DMS153 treated with DMSO at 0.1 percent for 48 hours (cell line): ENCODE results near the gene ZSCAN12.
"Not testable (repeated sequence)": the region's sequence is repeated elsewhere in the genome, so short reads cannot be mapped to it uniquely, and the experiment has no call there.

Experiments used
- DNase-seq: peaks from one replicate; lab custom pipeline; 2025; ENCODE audit not compliant: unreplicated experiment; lab: John Stamatoyannopoulos, UW

ZSCAN12 gene

DNA sequence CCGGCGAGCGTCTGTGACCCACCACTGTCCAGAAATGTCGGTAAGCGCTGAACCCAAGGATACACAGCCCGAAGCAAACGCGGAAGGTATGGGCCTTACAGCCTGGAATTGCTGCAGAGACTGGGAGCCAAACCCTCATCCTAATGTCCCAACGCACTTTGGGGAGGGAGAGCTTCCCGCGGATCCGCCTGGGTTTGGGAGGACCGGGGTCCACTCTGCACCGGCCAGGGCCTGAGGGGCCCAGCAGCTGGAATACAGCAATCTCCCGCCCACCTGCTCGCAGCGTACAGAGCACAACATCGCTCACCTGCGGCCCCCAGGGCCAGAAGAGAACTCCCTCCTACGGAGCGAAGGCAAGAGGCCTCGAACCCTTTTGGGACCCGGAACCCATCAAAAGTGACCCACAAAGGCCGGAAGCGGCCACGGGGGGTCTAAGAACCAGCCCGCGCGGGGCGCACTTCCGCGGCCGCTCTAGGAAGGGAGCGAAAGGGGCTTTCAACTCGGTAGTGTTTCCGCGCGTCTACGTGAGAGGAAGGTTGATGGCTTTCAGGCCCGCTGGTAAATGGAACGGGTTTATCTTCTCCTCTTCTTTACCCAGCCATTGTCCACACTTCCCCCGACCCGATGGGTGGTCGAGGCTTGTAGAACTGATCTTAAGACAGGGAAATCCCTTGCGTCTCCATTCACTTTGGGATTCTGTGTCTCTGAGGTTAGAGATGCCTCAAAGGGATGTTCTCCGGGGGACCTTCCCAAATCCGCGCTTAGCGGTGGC, at the start of gene ZSCAN12:
Gene ZSCAN12, minus strand, starts transcription at position 398 of the 772 bp plus-strand sequence. CDS start 1,342 bp downstream, outside the sequence.
- DNase-seq: peak; percentile 70

DNA sequence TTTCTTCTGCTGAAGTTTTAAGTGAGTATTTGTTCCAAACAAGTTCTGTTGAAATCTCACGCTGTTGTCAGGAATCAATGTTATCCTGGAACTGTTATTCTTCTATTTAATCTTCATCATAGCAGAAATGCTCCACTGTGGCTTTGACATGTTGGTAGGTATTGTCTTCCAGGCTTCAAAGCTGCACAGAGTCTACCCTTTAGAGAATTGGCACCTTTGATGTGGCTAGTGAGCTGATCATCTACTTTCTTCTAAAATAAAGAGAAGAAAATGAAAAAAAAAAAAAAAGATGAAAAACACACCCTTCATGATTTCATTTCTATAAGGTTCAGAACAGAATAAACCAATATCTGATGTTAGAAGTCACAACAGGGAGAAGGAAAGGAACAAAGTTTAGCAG, 49.5 kb upstream of the ZSCAN12 start:
- no peak for DNase-seq

DNA sequence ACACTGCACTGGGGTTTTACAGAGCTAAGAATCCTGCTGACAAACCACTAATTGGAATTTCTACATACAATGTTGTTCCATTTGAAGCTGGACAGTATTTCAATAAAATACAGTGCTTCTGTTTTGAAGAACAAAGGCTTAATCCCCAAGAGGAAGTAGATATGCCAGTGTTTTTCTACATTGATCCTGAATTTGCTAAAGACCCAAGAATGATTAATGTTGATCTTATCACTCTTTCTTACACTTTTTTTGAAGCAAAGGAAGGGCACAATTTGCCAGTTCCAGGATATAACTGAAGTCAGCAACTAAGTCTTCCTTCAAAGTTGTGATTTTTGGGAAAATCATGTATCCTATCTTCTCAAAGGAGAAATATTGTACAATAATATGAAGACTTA, 48.0 kb upstream of the ZSCAN12 start:
- DNase-seq: not testable (repeated sequence)

DNA sequence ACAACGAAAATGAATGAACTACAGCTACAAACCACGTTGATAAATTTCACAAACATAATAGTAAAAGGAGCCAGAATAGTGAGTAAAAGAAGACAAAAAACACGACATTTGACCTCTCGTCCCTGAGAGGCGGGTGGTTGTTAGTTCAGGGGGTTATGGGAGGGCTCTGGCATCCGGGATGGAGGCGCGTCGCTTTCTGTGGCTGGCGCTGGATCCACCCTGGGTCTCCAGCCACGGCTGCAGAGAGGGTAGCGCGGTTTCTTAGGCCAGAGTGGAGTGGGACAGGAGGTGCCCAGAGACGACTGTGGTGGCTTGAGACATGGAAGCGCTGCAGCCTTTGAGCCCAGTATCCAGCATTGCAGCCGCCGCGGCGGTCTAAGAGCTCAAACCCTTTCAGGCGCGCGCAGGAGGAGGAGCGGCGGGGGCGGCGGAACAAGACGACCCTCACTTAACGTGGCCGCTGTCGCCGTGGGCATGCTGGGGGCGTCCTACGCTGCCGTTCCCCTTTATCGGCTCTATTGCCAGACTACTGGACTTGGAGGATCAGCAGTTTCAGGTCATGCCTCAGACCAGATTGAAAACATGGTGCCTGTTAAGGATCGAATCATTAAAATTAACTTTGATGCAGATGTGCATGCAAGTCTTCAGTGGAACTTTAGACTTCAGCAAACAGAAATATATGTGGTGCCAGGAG, 47.4 kb upstream of the ZSCAN12 start:
- DNase-seq: no peak

DNA sequence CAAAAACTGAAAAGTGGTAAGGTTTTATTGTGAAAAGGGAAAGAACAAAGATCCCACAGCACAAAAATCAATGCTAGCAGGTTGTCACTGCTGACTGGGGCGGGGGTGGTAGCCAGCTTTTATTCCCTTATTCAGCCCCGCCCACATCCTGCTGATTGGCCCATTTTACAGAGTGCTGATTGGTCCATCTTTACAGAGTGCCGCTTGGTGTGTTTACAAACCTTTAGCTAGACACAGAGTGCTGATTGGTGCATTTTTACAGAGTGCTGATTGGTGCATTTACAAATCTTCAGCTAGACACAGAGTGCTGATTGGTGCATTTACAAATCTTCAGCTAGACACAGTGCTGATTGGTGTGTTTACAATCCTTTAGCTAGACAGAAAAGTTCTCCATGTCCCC, 45.2 kb upstream of the ZSCAN12 start:
- DNase-seq: not testable (repeated sequence)

DNA sequence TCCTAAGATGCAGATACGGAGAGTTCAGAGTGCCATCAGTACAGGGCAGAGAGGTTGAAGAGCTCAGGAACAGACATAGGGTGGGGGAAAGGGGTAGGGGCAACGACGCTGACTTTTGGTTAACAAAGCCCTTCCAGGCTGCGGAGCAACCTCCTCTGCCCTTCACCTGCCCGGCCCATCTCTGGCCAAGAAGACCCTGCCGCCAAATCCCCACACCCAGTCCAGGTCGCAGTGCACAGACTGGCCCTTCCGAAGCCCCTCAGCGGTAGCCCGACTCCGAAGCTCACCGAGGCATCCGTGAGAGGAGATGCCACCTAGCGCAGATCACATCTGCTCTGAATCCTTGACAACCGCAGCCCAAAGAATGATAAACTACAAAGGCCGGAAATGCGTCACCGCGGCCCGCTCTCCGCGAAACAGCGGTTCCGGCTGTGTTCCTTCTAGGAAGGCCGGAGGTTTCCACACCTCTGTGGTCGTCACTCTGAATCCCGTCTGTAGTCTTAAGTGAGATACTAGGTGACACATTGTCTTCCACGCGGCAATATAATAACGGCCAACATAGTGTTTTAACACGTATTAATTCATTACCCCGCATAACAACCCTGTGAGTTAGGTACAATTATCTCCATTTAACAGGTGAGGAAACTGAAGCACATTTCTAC, 43.7 kb upstream of the ZSCAN12 start, which contains the start of gene ZSCAN23:
Gene ZSCAN23, minus strand, starts transcription at position 380 of the 662 bp plus-strand sequence. CDS start 7,225 bp downstream, outside the sequence.
- peak; percentile 69 for DNase-seq

DNA sequence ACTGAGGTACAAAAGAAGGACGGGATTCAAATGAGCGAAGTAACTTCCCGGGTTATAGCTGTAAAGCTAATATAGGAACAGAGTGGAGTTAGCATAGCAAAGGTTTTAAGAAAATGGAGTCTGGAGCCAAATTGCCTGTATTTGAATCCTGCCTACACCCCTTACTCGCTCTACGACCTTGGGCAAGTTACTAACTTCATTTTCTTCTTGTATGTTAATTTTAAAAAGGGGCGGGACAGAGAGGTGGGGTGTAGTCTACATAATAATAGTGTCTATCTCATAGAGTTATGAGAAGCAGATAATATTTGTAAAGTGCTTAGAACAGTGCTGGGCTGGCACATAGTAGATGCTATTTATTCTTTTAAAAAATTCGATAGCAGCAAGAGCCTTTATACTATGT, 43.0 kb upstream of the ZSCAN12 start:
- DNase-seq: no peak

DNA sequence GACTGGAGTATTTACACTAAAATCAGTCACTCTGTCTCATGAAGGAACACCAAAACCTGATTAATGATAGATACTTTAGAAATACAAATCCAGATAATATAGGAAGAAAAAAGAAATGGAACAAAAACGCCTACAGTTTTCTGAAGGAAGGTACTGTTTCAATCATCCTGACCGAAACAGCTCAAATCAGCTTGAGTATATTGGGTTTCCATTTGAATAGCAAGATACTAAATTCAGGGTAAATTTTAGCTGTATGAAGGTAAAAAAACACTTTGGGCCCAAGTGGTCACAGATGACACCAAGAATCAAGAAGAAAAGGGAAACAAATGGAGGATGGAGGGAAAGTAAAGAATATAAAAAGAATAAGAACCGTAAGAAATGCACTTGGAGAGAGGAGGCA, 36.9 kb upstream of the ZSCAN12 start:
- DNase-seq: no peak

DNA sequence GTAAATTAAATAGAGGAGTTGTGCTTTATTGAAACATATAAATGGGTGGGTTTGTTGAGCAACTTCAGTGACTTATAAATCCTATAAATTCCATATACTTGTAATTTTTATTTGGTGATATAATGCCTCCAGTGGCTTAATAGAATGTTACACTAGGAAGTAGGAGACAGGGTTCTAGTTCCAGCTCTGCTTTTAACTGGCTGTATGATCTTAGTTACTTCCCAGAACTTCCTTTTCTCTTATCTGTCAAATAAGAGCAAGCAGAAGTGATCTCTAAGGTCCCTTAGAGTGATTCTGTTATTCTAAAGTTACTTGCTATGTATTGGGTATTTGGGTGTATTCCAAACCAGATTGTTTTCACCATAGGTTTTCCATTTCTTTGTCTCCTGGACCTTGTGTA, 33.6 kb upstream of the ZSCAN12 start:
- DNase-seq: no peak

DNA sequence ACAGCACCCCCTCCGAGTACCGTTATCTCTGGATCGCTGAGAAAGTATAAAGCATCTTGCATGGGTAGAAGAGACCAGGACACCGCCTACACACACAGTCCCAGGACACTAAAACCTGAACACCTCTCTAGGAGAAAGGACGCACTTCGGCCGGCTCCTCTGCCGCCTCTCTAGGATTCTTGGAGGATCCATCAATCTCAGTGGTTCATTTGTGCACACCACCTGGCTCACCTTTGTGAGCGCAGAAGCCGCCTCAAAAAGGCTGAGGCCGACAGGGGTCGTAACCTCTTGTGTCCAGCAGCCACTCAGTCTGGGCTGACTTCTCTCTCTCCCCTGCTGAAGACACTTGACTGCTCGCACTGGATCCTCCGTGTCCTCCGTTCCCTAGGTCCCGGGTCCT, 30.2 kb upstream of the ZSCAN12 start:
- DNase-seq: no peak

DNA sequence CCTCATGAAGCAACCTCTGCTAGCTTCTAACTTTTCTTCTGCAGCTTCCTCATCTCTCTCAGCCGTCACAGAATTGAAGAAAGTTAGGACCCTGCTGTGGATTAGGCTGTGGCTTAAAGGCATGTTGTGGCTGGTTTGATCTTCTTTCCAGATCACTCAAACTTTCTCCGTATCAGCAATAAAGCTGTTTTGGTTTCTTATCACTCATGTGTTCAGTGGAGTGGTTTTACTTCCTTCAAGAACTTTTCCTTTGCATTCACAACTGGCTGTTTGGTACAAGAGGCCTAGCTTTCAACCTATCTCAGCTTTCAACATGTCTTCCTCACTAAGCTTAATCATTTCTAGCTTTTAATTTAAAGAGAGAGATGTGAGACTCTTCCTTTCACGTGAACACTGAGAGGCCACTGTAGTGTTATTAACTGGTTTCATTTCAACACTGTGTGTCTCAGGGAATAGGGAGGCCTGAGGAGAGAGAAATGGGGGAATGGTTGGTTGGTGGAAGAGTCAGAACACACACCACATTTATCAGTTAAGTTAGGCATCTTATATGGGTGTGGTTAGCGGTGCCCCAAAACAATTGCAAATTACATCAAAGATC, 26.5 kb upstream of the ZSCAN12 start:
- no peak for DNase-seq

DNA sequence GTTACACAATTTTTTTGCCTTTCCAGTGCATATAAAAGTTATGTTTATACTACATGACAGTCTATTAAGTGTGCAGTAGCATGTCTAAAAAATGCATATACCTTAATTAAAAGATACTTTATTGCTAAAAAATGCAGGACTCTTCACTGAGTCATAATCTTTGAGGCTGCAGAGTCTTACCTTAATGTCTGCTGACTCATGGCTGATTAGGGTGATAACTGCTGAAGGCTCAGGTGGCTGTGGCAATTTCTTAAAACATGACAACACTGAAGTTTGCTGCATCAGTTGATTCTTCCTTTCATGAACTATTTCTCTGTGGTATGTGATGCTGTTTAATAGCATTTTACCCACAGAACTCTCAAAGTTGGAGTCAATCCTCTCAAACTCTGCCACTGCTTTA, 24.6 kb upstream of the ZSCAN12 start:
- no peak for DNase-seq

DNA sequence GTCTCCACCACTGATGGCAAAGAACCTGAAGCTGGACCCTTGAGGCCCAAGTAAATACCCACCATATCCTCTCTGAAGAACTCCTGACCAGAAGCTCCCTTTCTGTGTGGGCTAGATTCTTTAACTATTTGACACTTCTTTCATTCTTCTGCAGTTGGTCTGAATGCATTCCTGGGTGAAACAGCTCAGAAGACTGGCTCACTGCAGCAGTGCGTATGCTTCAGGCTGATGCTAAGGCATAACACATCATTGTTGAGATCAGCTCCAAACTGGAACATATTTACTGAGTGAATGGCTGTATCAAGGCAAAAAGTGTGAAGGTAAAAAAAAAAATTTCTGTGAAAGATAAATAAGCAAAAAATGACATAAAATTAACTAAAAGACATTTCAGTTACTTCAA, 24.0 kb upstream of the ZSCAN12 start:
- no peak for DNase-seq

DNA sequence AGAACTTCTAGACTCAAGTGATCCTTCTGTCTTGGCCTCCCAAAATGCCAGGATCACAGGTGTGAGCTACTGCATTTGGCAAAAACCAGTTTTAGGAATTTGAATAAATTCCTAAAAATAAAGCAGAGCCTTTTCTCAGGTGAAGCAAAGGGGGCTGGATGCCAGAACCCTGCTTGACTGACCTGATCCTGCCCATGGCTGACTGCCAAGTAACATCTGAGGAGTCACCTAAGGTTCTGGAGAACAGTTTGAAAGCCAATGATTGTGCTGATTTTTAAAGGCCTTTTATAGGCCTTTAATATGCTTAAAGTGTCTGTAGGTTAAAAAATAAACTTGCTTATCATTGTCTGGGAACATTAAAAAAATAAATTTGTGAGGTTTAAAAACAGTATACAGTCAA, 14.1 kb upstream of the ZSCAN12 start:
- DNase-seq: no peak

DNA sequence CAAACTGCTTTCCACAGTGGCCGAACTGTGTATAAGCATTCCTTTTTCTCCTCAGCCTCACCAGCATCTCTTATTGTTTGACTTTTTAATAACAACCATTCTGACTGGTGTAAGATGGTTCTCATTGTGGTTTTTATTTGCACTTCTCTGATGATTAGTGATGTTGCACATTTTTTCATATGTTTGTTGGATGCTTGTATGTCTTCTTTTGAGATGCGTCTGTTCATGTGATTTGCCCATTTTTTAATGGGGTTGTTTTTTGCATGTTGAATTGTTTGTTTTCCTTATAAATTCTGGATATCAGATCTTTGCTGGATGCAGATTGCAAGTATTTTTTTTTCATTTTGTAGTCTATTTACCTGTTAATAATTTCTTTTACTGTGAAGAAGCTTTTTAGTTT, 11.2 kb upstream of the ZSCAN12 start:
- DNase-seq: no peak

DNA sequence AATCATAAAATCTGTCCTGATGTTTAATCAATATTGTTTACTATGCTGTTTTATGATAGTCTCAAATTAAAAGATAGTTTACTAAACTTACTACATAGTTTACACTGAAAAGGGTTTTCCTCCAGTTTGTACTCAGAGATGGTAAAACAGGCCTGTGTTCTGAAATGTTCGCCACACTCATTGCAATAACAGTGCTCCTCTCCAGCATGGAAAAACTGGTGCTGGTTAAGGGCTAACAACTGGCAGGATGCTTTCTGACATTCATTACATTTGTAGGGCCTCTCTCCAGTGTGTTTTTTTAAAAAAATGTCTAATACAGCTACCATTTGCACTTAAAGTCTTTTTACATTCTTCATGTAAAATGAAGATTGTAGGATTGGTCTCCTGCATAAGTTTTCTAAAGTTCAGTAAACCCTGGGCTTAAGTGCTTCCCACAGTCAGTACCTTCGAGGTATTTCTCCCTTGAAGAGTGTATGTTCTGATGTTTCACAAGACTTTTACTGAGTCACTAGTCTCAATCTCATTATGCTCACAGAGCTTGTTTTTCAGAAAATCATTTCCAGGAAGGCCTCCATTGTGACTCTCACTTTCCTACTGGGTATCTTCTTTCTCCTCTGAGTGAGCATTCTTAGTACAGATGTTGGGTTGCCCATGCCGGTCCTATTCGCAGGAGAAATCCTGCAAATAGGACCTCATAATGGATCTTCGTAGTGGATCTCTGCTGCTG, 8.7 kb upstream of the ZSCAN12 start:
- DNase-seq: no peak

DNA sequence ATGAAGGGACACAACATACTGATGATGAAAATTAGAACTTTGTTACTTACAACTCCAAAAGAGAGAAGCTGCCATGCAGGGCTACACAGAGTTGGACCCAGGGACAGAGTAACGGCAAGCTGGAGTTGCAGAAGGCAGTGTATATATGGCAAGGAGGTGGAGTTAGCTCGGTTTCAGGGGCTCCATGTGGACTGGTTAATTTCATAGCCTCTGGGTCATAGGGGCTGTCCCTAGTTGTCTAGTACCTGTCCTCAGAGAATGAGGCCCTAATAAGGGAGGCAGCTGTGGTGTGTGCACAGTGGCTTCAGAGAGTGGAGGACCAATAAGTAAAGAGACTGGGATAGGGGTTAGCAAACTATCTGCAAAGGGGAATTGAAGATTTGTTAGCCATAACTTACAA, 7.9 kb upstream of the ZSCAN12 start:
- no peak for DNase-seq

DNA sequence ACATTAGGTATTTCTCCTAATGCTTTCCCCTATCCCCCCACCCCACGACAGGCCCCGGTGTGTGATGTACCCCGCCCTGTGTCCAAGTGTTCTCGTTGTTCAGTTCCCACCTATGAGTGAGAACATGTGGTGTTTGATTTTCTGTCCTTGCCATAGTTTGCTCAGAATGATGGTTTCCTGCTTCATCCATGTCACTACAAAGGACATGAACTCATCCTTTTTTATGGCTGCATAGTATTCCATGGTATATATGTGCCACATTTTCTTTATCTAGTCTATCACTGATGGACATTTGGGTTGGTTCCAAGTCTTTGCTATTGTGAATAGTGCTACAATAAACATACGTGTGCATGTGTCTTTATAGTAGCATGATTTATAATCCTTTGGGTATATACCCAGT, 4.4 kb upstream of the ZSCAN12 start:
- not testable (repeated sequence) for DNase-seq

DNA sequence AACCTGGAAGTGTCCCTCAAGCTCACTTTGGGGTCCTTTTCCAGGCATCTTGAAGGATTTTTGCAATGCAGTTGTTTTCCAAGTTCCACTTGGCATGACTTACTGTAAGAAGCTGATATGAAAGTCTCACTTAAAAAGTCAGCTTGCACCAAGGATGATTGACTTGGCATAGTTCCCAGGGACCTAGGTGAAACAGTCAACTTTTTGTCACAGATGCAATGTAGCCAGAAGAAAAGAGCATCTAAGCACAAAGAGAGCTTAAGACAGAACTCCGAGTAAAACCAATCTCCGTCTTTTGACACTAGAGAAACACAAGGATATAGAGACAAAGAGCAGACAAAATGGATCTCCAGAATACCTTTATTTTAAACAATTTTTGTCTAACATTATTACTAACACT, 2.6 kb upstream of the ZSCAN12 start:
- no peak for DNase-seq

DNA sequence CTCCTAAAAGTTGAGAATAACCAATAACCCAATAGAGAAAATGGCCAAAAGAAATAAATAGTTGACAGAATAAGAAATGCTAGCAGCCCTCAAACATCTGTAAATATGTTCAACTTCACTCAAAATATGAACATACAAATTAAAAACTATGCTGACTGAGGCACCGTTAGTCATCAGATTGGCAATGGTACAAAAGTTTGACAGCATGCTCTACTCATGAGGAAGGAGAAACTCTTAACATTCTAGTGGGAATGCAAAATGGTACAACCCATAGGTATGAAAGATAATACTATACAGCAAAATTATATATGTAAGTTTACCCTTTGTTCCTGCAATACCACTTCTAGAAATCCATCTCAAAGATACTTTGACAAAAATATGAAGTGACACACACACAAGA, 1.6 kb upstream of the ZSCAN12 start:
- DNase-seq: no peak

DNA sequence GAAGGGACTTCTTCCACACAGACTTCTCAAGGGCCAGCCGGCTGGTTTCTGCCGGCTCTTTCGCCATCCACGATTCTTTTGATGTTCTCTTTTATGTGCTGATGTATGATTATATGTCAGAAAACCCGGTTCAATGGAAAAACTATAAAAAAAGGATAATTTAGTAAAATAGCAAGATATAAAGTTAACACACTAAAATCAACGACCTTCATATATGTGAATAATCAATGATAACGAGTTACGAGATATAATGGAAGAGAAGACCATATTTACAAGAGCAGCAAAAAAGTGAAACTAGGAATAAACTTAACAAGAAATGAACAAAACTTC, 540 bp upstream of the ZSCAN12 start:
- DNase-seq: no peak
